A549 (cell line): ENCODE results near the gene LRFN5. TPM values are rescaled to one million over a fixed set of nuclear protein-coding genes. Genes with fewer than 3 reads are reported as not detected.

ENCODE experiments used
- ATAC-seq, 2 experiments: fragments of 200-7000 bp in 1 of 2; fragments of >200 bp in 1 of 2; cut with Nextera tagmentation in 1 of 2; cut with Tn5 transposase in 1 of 2; 3 replicates each; pipeline versions ENCODE4 v1.8.0 to v1.9.1; 2018 to 2020; ENCODE audit warnings: mild to moderate bottlenecking in 1 of 2, moderate library complexity in 1 of 2
- CTCF ChIA-PET: fragments of 300-600 bp; sonication (Branson Sonifier 250); formaldehyde crosslinking; extraction: SDS; loops from one replicate; lab custom pipeline; 2021; ENCODE audit warnings: antibody characterized with exemption, inconsistent platforms; lab: Yijun Ruan, JAX
- POLR2A ChIA-PET: fragments of 350-600 bp; formaldehyde crosslinking; extraction: SDS; loops from one replicate; lab custom pipeline; 2021; ENCODE audit warnings: antibody characterized with exemption, inconsistent platforms; lab: Yijun Ruan, JAX
- DNase-seq, 2 experiments: peaks; one replicate each; pipeline versions ENCODE4 v3.0.0 to v3.0.0-alpha.2; 2011 to 2016; ENCODE audit warnings: low read depth in 1 of 2, low spot score in 1 of 2
- FAIRE-seq: peaks from 2 replicates; lab custom pipeline; 2011; peaks lifted over from hg19 to GRCh38; lab: Jason Lieb, UNC
- H3K27ac ChIP-seq, 2 experiments: fragments of >200 bp; sonication (Bioruptor Twin); formaldehyde crosslinking; 3 replicates each; pipeline ENCODE4 v1.5.1; 2016 to 2017
- H3K4me1 ChIP-seq: fragments of >200 bp; sonication (Bioruptor Twin); formaldehyde crosslinking; 3 replicates; pipeline ENCODE4 v1.6.1; 2016
- H3K4me2 ChIP-seq: fragments of >200 bp; sonication (Bioruptor Twin); formaldehyde crosslinking; 3 replicates; pipeline ENCODE4 v1.6.1; 2016
- H3K4me3 ChIP-seq: fragments of >200 bp; sonication (Bioruptor Twin); formaldehyde crosslinking; 3 replicates; pipeline ENCODE4 v1.5.1; 2016
- H3K9me3 ChIP-seq: fragments of >200 bp; sonication (Bioruptor Twin); formaldehyde crosslinking; 3 replicates; pipeline ENCODE4 v1.6.1; 2016
- CBX2 ChIP-seq: fragments of 200-600 bp; sonication (generic); IDR thresholded peaks from 2 replicates; pipeline ENCODE4 v1.6.1; 2016; ENCODE audit warnings: low read depth, mild to moderate bottlenecking, borderline replicate concordance
- CBX8 ChIP-seq: fragments of 200-600 bp; sonication (generic); IDR thresholded peaks from 2 replicates; pipeline ENCODE4 v1.6.1; 2016
- CEBPB ChIP-seq, 2 experiments: fragments of >200 bp in 1 of 2; sonication (Bioruptor Twin) in 1 of 2; formaldehyde crosslinking in 1 of 2; IDR thresholded peaks; 2 replicates each; pipeline ENCODE4 v1.6.1; 2012 to 2016
- CTCF ChIP-seq: fragments of >200 bp; sonication (Bioruptor Twin); formaldehyde crosslinking; IDR thresholded peaks from 3 replicates; pipeline ENCODE4 v1.5.1; 2016
- EHMT2 ChIP-seq: fragments of 200-600 bp; sonication (generic); IDR thresholded peaks from 2 replicates; pipeline ENCODE4 v1.6.1; 2016; ENCODE audit warnings: antibody characterized with exemption, low read depth, mild to moderate bottlenecking, moderate library complexity
- EP300 ChIP-seq, 2 experiments: fragments of >200 bp; sonication (Bioruptor Twin); formaldehyde crosslinking; IDR thresholded peaks; 2 replicates in 1 of 2; 3 replicates in 1 of 2; pipeline ENCODE4 v1.6.1; 2016 to 2017
- FOSB ChIP-seq: fragments of 250-450 bp; sonication (Bioruptor Pico); IDR thresholded peaks from 2 replicates; pipeline ENCODE4 v1.5.0; 2020; ENCODE audit warnings: mild to moderate bottlenecking, moderate library complexity
- FOSL2 ChIP-seq, 2 experiments: fragments of 450-650 bp in 1 of 2; fragments of >200 bp in 1 of 2; sonication (Bioruptor Twin) in 1 of 2; formaldehyde crosslinking; IDR thresholded peaks; 2 replicates each; pipeline versions ENCODE4 v1.5.0 to v1.6.1; 2016 to 2020; ENCODE audit warnings: mild to moderate bottlenecking in 1 of 2, moderate library complexity in 1 of 2
- FOXS1 ChIP-seq: fragments of 250-450 bp; sonication (Bioruptor Pico); IDR thresholded peaks from 2 replicates; pipeline ENCODE4 v1.5.0; 2020; ENCODE audit warnings: mild to moderate bottlenecking, moderate library complexity
- HES2 ChIP-seq: fragments of >200 bp; sonication (Bioruptor Twin); formaldehyde crosslinking; IDR thresholded peaks from 2 replicates; pipeline ENCODE4 v1.6.1; 2016
- HMGXB4 ChIP-seq: fragments of 250-450 bp; sonication (Bioruptor Pico); IDR thresholded peaks from 2 replicates; pipeline ENCODE4 v1.5.0; 2021; ENCODE audit warnings: mild to moderate bottlenecking, moderate library complexity, borderline replicate concordance
- HOXA7 ChIP-seq: fragments of 250-450 bp; sonication (Bioruptor Pico); IDR thresholded peaks from 2 replicates; pipeline ENCODE4 v1.5.0; 2020; ENCODE audit warnings: mild to moderate bottlenecking, moderate library complexity
- HOXB5 ChIP-seq: fragments of 250-450 bp; sonication (Bioruptor Pico); IDR thresholded peaks from 2 replicates; pipeline ENCODE4 v1.5.0; 2020; ENCODE audit warnings: mild to moderate bottlenecking, moderate library complexity
- JUNB ChIP-seq: fragments of >200 bp; sonication (Bioruptor Twin); formaldehyde crosslinking; IDR thresholded peaks from 2 replicates; pipeline ENCODE4 v1.6.1; 2016
- MAFK ChIP-seq: fragments of 450-650 bp; IDR thresholded peaks from 2 replicates; pipeline ENCODE4 v1.6.1; 2014; ENCODE audit not compliant: partially characterized antibody
- MYC ChIP-seq: IDR thresholded peaks from 2 replicates; pipeline ENCODE4 v1.6.1; 2012; ENCODE audit warnings: mild to moderate bottlenecking, inconsistent platforms, low read length, improper control_type of control experiment, borderline replicate concordance
- NFE2L2 ChIP-seq: fragments of 150-350 bp; conservative IDR thresholded peaks from 2 replicates; pipeline ENCODE4 v1.6.1; 2014; ENCODE audit warnings: low read length
- PHF8 ChIP-seq: fragments of 200-600 bp; sonication (generic); IDR thresholded peaks from 2 replicates; pipeline ENCODE4 v1.6.1; 2016; ENCODE audit warnings: low read depth, mild to moderate bottlenecking, antibody characterized with exemption, moderate library complexity, borderline replicate concordance
- RFX5 ChIP-seq: fragments of 450-650 bp; IDR thresholded peaks from 2 replicates; pipeline ENCODE4 v1.7.1; 2014; ENCODE audit warnings: antibody characterized with exemption, mild to moderate bottlenecking, moderate library complexity
- SMC3 ChIP-seq: fragments of >200 bp; sonication (Bioruptor Twin); formaldehyde crosslinking; IDR thresholded peaks from 3 replicates; pipeline ENCODE4 v1.6.1; 2018; ENCODE audit warnings: inconsistent platforms
- TP53 ChIP-seq: fragments of 250-450 bp; sonication (Bioruptor Pico); IDR thresholded peaks from 2 replicates; pipeline ENCODE4 v1.5.0; 2021; ENCODE audit warnings: mild to moderate bottlenecking, moderate library complexity
- USF2 ChIP-seq: fragments of 450-650 bp; IDR thresholded peaks from 2 replicates; pipeline ENCODE4 v1.6.1; 2014; ENCODE audit warnings: antibody characterized with exemption
- ZNF302 ChIP-seq: fragments of 250-450 bp; sonication (Bioruptor Pico); IDR thresholded peaks from 2 replicates; pipeline ENCODE4 v1.9.0; 2021; ENCODE audit warnings: inconsistent platforms, mild to moderate bottlenecking, moderate library complexity
- WGBS: methylation state at CpG from one replicate; pipeline ENCODE4 v1.1.6; 2017; ENCODE audit errors: missing lambda C conversion rate; 5-methylcytosine and 5-hydroxymethylcytosine counted together
- polyA plus RNA-seq, 4 experiments: library from polyadenylated mRNA; depleted of rRNA in 3 of 4; stranded (reverse); fragments of >200 nt; fragmentation: RNase III in 1 of 4; extraction: RNeasy Plus Mini Kit Qiagen cat#74134 plus additional on column Dnase treatment in 1 of 4; gene quantifications; 2 replicates in 3 of 4; 3 replicates in 1 of 4; pipeline ENCODE4 v1.2.3, GENCODE V29; 2011 to 2017

Gene LRFN5
- polyA plus RNA-seq, 2 of the 4 experiments (the other 2 are of a cell fraction) = not detected

GRCh38 chr14:41761204-41761603 lies 154.5 kb downstream of the LRFN5 start:
- H3K27ac ChIP-seq = no peak overlapping the region
- DNase-seq = no peak
- CTCF ChIA-PET = no interaction called here
- FAIRE-seq = no peak
- TF ChIP-seq CBX8 = no peak
- TF ChIP-seq MYC = no peak
- TF ChIP-seq HOXA7 = no peak
- no peak for TF ChIP-seq HMGXB4
- no peak for TF ChIP-seq FOXS1 (CRISPR knock-in tag)
- no peak for TF ChIP-seq MAFK
- no peak for TF ChIP-seq NFE2L2
- no peak for TF ChIP-seq ZNF302 (CRISPR knock-in tag)
- TF ChIP-seq FOSL2 (IDR thresholded peaks at IDR 0.05) = no peak
- no peak for TF ChIP-seq FOSL2 (CRISPR knock-in tag; IDR thresholded peaks at IDR 0.05)
- no peak for TF ChIP-seq SMC3
- no peak for TF ChIP-seq EHMT2
- no peak for TF ChIP-seq USF2
- TF ChIP-seq CEBPB (IDR thresholded peaks at IDR 0.05) = no peak
- TF ChIP-seq PHF8 = no peak
- no peak for TF ChIP-seq TP53 (CRISPR knock-in tag)
- TF ChIP-seq HOXB5 (CRISPR knock-in tag) = no peak
- no peak for TF ChIP-seq RFX5
- TF ChIP-seq, all 56 proteins: peak for 0
- ATAC-seq = no peak
- POLR2A ChIA-PET = no interaction called here
- no peaks in the 10 kb centered on the region for H3K4me1 ChIP-seq
- no peak overlapping the region for H3K4me2 ChIP-seq
- 32% methylated on average over 2 of the region's 2 CpGs for WGBS
- H3K4me3 ChIP-seq = no peak overlapping the region
- no peaks in the 10 kb centered on the region for H3K9me3 ChIP-seq

- no peak for FAIRE-seq
- no peak for ATAC-seq
- no peak overlapping the region for H3K27ac ChIP-seq
- ChIA-PET POLR2A (no interaction called here), CTCF (no interaction called here)
- DNase-seq = no peak
- no peak overlapping the region for H3K4me3 ChIP-seq
- no peaks in the 10 kb centered on the region for H3K4me1 ChIP-seq
- H3K9me3 ChIP-seq = no peaks in the 10 kb centered on the region
- WGBS = 31% methylated on average over 5 of the region's 5 CpGs
- TF ChIP-seq SMC3 = no peak
- TF ChIP-seq HES2 = no peak
- TF ChIP-seq MAFK = no peak
- TF ChIP-seq PHF8 = no peak
- no peak for TF ChIP-seq HMGXB4
- TF ChIP-seq FOXS1 (CRISPR knock-in tag) = no peak
- TF ChIP-seq MYC = no peak
- no peak for TF ChIP-seq CTCF
- TF ChIP-seq FOSB (CRISPR knock-in tag) = no peak
- no peak for TF ChIP-seq CBX2
- TF ChIP-seq JUNB = no peak
- no peak for TF ChIP-seq EP300 (IDR thresholded peaks at IDR 0.05)
- TF ChIP-seq, all 56 proteins: peak for 0
- no peak overlapping the region for H3K4me2 ChIP-seq
Measured at GRCh38 chr14:41766772-41767171, 160.1 kb downstream of the LRFN5 start.
